Measurements from ENCODE around the gene TCEAL5.
"Not testable (repeated sequence)": the region's sequence is repeated elsewhere in the genome, so short reads cannot be mapped to it uniquely, and the experiment has no call there.

TCEAL5 gene

DNA sequence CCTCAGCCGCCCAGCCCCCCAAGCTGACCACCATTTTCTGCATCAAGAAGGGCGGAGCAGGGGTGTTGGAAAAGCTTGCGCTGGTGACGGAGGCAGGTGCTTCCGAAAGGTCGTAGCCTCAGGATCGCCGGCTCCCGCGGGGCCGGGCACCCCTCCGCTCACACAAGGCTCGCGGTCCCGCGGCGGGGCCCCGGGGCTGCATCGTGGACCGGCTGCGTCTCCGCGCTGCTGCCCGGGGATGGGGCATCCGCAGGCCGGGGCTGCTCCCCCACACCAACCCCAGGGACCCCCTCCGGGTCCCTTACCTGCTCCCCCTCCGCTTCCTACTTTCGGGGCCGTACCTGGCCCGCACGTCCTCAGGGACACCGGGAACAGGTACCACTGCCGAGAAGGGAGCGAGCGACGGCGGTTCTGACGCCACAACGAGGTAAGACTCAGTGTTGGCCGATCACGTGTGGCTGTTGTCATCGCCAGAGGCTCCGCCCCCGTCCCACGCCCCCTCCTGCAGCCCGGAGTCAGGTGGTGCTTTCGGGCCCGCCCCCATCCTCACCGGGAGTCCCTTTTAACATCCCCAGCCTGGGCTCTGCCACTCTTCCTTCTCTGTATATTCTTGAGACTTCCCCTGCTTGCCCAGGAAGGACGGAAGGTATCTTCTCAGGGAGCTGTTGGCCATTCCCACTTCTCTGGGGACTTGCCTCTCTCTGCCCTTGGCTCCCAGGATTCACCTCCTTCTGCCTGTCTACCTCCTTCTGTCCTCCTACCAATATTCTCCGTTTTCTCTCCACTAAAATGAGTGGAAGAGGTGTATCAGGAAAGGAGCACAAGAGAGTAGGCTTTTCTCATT, 34.2 kb upstream of the TCEAL5 start, which contains the start of gene BEX2 (continued):
- TF ChIP-seq PPARA (CRISPR knock-in tag; IDR thresholded peaks at IDR 0.05; ENCODE audit: borderline replicate concordance) (no peak), ZFP30 (CRISPR knock-in tag; IDR thresholded peaks at IDR 0.05) (no peak), RARB (CRISPR knock-in tag; IDR thresholded peaks at IDR 0.05) (no peak), ZNF70 (CRISPR knock-in tag; IDR thresholded peaks at IDR 0.05) (no peak), ESRRG (CRISPR knock-in tag; IDR thresholded peaks at IDR 0.05) (no peak), SNAI2 (CRISPR knock-in tag; IDR thresholded peaks at IDR 0.05) (no peak), CSDC2 (CRISPR knock-in tag; IDR thresholded peaks at IDR 0.05) (no peak), BACH2 (CRISPR knock-in tag; IDR thresholded peaks at IDR 0.05; ENCODE audit: borderline replicate concordance) (no peak), ZNF565 (CRISPR knock-in tag; conservative IDR thresholded peaks at IDR 0.05; ENCODE audit: low read depth) (no peak)
- TF ChIP-seq, protein P1, sequence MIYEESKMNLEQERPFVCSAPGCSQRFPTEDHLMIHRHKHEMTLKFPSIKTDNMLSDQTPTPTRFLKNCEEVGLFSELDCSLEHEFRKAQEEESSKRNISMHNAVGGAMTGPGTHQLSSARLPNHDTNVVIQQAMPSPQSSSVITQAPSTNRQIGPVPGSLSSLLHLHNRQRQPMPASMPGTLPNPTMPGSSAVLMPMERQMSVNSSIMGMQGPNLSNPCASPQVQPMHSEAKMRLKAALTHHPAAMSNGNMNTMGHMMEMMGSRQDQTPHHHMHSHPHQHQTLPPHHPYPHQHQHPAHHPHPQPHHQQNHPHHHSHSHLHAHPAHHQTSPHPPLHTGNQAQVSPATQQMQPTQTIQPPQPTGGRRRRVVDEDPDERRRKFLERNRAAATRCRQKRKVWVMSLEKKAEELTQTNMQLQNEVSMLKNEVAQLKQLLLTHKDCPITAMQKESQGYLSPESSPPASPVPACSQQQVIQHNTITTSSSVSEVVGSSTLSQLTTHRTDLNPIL (CRISPR knock-in tag; IDR thresholded peaks at IDR 0.05; ENCODE audit: low read depth): no peak

DNA sequence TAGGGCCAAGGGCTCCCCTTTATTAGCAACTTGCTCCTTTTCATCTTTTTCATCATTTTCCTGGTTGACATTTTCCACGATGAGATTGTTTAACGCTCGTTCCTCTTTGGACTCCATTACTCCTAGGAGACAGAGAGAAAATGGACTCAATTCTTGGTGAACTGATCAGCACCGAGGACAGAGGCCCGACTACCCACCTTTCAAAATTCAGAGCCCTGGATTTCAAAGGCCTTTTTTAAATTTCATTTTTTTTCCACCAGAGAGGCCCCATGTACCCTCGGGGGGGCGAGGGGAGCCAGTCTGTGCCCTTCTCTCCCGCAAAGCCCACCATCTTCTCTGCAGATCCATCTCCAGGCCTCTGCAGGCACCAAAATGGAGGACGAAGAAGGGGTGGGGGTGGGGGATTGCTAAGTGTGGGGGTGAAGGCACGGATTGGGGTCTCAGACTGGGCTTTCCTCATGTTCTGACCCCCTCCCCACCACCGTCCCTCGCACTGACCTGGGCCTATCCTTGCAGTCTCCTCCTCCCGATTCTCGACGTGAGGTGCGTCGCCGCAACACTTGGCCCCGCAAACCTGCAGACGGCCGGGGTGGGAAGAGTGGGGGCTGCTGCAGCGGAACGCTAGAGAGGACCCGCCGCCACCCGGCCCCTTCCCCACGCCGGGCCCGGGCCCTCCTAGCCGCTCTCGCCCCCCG, 33.5 kb upstream of the TCEAL5 start:
- TF ChIP-seq ZNF70 (CRISPR knock-in tag; IDR thresholded peaks at IDR 0.05) (no peak), OSR1 (CRISPR knock-in tag; IDR thresholded peaks at IDR 0.05) (no peak), ESRRG (CRISPR knock-in tag; IDR thresholded peaks at IDR 0.05) (no peak), ISL1 (CRISPR knock-in tag; IDR thresholded peaks at IDR 0.05) (no peak), PPARA (CRISPR knock-in tag; IDR thresholded peaks at IDR 0.05; ENCODE audit: borderline replicate concordance) (no peak), ZFP3 (CRISPR knock-in tag; IDR thresholded peaks at IDR 0.05) (no peak), ZC3H10 (CRISPR knock-in tag; IDR thresholded peaks at IDR 0.05) (no peak), ZNF8 (CRISPR knock-in tag; IDR thresholded peaks at IDR 0.05) (no peak), TCF4 (CRISPR knock-in tag; IDR thresholded peaks at IDR 0.05; ENCODE audit: borderline replicate concordance) (no peak), TOX (CRISPR knock-in tag; IDR thresholded peaks at IDR 0.05; ENCODE audit: borderline replicate concordance) (no peak), ZNF565 (CRISPR knock-in tag; conservative IDR thresholded peaks at IDR 0.05; ENCODE audit: low read depth) (no peak), PATZ1 (CRISPR knock-in tag; IDR thresholded peaks at IDR 0.05; ENCODE audit: borderline replicate concordance) (no peak), BACH2 (CRISPR knock-in tag; IDR thresholded peaks at IDR 0.05; ENCODE audit: borderline replicate concordance) (no peak), CSDC2 (CRISPR knock-in tag; IDR thresholded peaks at IDR 0.05) (no peak), TSHZ2 (CRISPR knock-in tag; IDR thresholded peaks at IDR 0.05) (no peak), SNAI2 (CRISPR knock-in tag; IDR thresholded peaks at IDR 0.05) (no peak), ZFP30 (CRISPR knock-in tag; IDR thresholded peaks at IDR 0.05) (no peak)
- TF ChIP-seq, protein P1 (CRISPR knock-in tag; IDR thresholded peaks at IDR 0.05; ENCODE audit: low read depth): no peak
- ATAC-seq: peak; percentile 52

GRCh38 chrX:103305666-103306065, 29.1 kb upstream of the TCEAL5 start:
- not testable (repeated sequence) for ATAC-seq

- ATAC-seq: no peak
- no peak for TF ChIP-seq ZC3H10 (CRISPR knock-in tag; IDR thresholded peaks at IDR 0.05)
- TF ChIP-seq OSR1 (CRISPR knock-in tag; IDR thresholded peaks at IDR 0.05): no peak
- TF ChIP-seq CSDC2 (CRISPR knock-in tag; IDR thresholded peaks at IDR 0.05): no peak
- no peak for TF ChIP-seq PPARA (CRISPR knock-in tag; IDR thresholded peaks at IDR 0.05; ENCODE audit: borderline replicate concordance)
- TF ChIP-seq RARB (CRISPR knock-in tag; IDR thresholded peaks at IDR 0.05): no peak
- no peak for TF ChIP-seq ARNTL (CRISPR knock-in tag; IDR thresholded peaks at IDR 0.05; ENCODE audit: borderline replicate concordance, low read depth)
- no peak for TF ChIP-seq ISL1 (CRISPR knock-in tag; IDR thresholded peaks at IDR 0.05)
- TF ChIP-seq, protein P2, sequence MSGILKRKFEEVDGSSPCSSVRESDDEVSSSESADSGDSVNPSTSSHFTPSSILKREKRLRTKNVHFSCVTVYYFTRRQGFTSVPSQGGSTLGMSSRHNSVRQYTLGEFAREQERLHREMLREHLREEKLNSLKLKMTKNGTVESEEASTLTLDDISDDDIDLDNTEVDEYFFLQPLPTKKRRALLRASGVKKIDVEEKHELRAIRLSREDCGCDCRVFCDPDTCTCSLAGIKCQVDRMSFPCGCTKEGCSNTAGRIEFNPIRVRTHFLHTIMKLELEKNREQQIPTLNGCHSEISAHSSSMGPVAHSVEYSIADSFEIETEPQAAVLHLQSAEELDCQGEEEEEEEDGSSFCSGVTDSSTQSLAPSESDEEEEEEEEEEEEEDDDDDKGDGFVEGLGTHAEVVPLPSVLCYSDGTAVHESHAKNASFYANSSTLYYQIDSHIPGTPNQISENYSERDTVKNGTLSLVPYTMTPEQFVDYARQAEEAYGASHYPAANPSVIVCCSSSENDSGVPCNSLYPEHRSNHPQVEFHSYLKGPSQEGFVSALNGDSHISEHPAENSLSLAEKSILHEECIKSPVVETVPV (CRISPR knock-in tag; IDR thresholded peaks at IDR 0.05): no peak
- no peak for TF ChIP-seq SNAI2 (CRISPR knock-in tag; IDR thresholded peaks at IDR 0.05)
- no peak for TF ChIP-seq BACH2 (CRISPR knock-in tag; IDR thresholded peaks at IDR 0.05; ENCODE audit: borderline replicate concordance)
Observed at GRCh38 chrX:103304705-103305104, 28.2 kb upstream of the TCEAL5 start.
